Vagina (tissue), 2 donors: ENCODE measurements around the gene OLIG3. TPM values are rescaled to one million over a fixed set of nuclear protein-coding genes. Genes with fewer than 3 reads are reported as not detected.

Source experiments
- DNase-seq, 2 donors: peaks; one replicate each; pipeline ENCODE4 v3.0.0-alpha.2; 2017; ENCODE audit errors: extremely low spot score in 2 of 2
- H3K27ac ChIP-seq: fragments of 200-600 bp; sonication (generic); one replicate; pipeline ENCODE4 v1.5.1; 2019
- H3K27me3 ChIP-seq: fragments of 200-600 bp; sonication (generic); one replicate; pipeline ENCODE4 v1.5.1; 2019
- H3K36me3 ChIP-seq, 2 donors: fragments of 200-600 bp; sonication (generic); one replicate each; pipeline ENCODE4 v1.5.1; 2017 to 2019
- H3K4me1 ChIP-seq: fragments of 200-600 bp; sonication (generic); one replicate; pipeline ENCODE4 v1.5.1; 2019
- H3K4me3 ChIP-seq, 2 donors: fragments of 200-600 bp; sonication (generic); 1 replicate in 1 of 2; 2 replicates in 1 of 2; pipeline ENCODE4 v1.5.1; 2016 to 2019
- H3K9me3 ChIP-seq: fragments of 200-600 bp; sonication (generic); one replicate; pipeline ENCODE4 v1.5.1; 2019
- CTCF ChIP-seq, 3 experiments: fragments of 450-650 bp in 2 of 3; fragments of 200-600 bp in 1 of 3; sonication (generic) in 1 of 3; IDR thresholded peaks; one replicate each; pipeline ENCODE4 v1.5.1; 2017 to 2019; ENCODE audit warnings: antibody characterized with exemption in 3 of 3, mild to moderate bottlenecking in 2 of 3, moderate library complexity in 2 of 3
- POLR2A ChIP-seq, 2 donors: fragments of 450-650 bp; IDR thresholded peaks; one replicate each; pipeline ENCODE4 v1.6.1; 2017; ENCODE audit warnings: antibody characterized with exemption in 2 of 2, mild to moderate bottlenecking in 2 of 2, moderate library complexity in 2 of 2
- POLR2AphosphoS5 ChIP-seq, 2 donors: sonication (generic); formaldehyde crosslinking; IDR thresholded peaks; one replicate each; pipeline ENCODE4 v1.9.0; 2017; ENCODE audit warnings: antibody characterized with exemption in 2 of 2, mild to moderate bottlenecking in 2 of 2, low read depth in 1 of 2; ENCODE audit not compliant: insufficient read depth in 1 of 2
- intact Hi-C: fragments of 100-400 bp; cut with DNase I; formaldehyde crosslinking; loops from one replicate; pipeline ENCODE4 v1.15.1; 2023
- total RNA-seq: library from RNA; depleted of rRNA; stranded (reverse); fragments of >200 nt; gene quantifications from one replicate; pipeline ENCODE4 v1.2.3, GENCODE V29; 2016

OLIG3 gene
- total RNA-seq, 1 donor from 2014 or later, result not detected

- TF ChIP-seq POLR2A (IDR thresholded peaks at IDR 0.05) (no peak), POLR2AphosphoS5 (IDR thresholded peaks at IDR 0.05; ENCODE audit: insufficient read depth in 1 of 2, low read depth in 1 of 2) (no peak), CTCF (IDR thresholded peaks at IDR 0.05) (no peak)
- no peaks in the 10 kb centered on the region for H3K27me3 ChIP-seq
- no peak overlapping the region for H3K27ac ChIP-seq
- H3K36me3 ChIP-seq, result no peaks in the 10 kb centered on the region
- no peak overlapping the region for H3K4me3 ChIP-seq
- H3K4me1 ChIP-seq, result no peaks in the 10 kb centered on the region
- DNase-seq, result no peak
- H3K9me3 ChIP-seq, result no peaks in the 10 kb centered on the region
- intact Hi-C loops, result no loop called here
These were observed 37.3 kb upstream of the OLIG3 start for GRCh38 chr6:137531376-137532092.

- Histone ChIP-seq H3K36me3 (no peaks in the 10 kb centered on the region), H3K4me1 (no peaks in the 10 kb centered on the region), H3K9me3 (no peaks in the 10 kb centered on the region), H3K27ac (no peak overlapping the region), H3K27me3 (no peaks in the 10 kb centered on the region), H3K4me3 (no peak overlapping the region)
- intact Hi-C loops, result no loop called here
- no peak for TF ChIP-seq POLR2AphosphoS5 (IDR thresholded peaks at IDR 0.05; ENCODE audit: insufficient read depth in 1 of 2, low read depth in 1 of 2)
- no peak for TF ChIP-seq CTCF (IDR thresholded peaks at IDR 0.05)
- no peak for TF ChIP-seq POLR2A (IDR thresholded peaks at IDR 0.05)
- no peak for DNase-seq
These were observed 36.2 kb upstream of the OLIG3 start for GRCh38 chr6:137530404-137530803.

GRCh38 chr6:137522831-137523230, 28.6 kb upstream of the OLIG3 start:
- no peaks in the 10 kb centered on the region for H3K27me3 ChIP-seq
- no peaks in the 10 kb centered on the region for H3K9me3 ChIP-seq
- no peak overlapping the region for H3K27ac ChIP-seq
- no peaks in the 10 kb centered on the region for H3K4me1 ChIP-seq
- no peak for DNase-seq
- no peak overlapping the region for H3K4me3 ChIP-seq
- intact Hi-C loops, result no loop called here
- no peaks in the 10 kb centered on the region for H3K36me3 ChIP-seq
- TF ChIP-seq CTCF (IDR thresholded peaks at IDR 0.05) (no peak), POLR2AphosphoS5 (IDR thresholded peaks at IDR 0.05; ENCODE audit: insufficient read depth in 1 of 2, low read depth in 1 of 2) (no peak), POLR2A (IDR thresholded peaks at IDR 0.05) (no peak)

- Histone ChIP-seq H3K27me3 (no peaks in the 10 kb centered on the region), H3K4me3 (no peak overlapping the region), H3K4me1 (no peaks in the 10 kb centered on the region), H3K9me3 (no peaks in the 10 kb centered on the region), H3K36me3 (no peaks in the 10 kb centered on the region), H3K27ac (no peak overlapping the region)
- DNase-seq, result no peak
- intact Hi-C loops, result no loop called here
- no peak for TF ChIP-seq POLR2AphosphoS5 (IDR thresholded peaks at IDR 0.05; ENCODE audit: insufficient read depth in 1 of 2, low read depth in 1 of 2)
- no peak for TF ChIP-seq CTCF (IDR thresholded peaks at IDR 0.05)
- no peak for TF ChIP-seq POLR2A (IDR thresholded peaks at IDR 0.05)
These were observed 28.1 kb upstream of the OLIG3 start for GRCh38 chr6:137522198-137522798.

GRCh38 chr6:137520520-137520919, 26.3 kb upstream of the OLIG3 start:
- H3K4me1 ChIP-seq, result no peaks in the 10 kb centered on the region
- H3K36me3 ChIP-seq, result no peaks in the 10 kb centered on the region
- intact Hi-C loops, result no loop called here
- no peak for DNase-seq
- H3K4me3 ChIP-seq, result no peak overlapping the region
- no peaks in the 10 kb centered on the region for H3K9me3 ChIP-seq
- no peaks in the 10 kb centered on the region for H3K27me3 ChIP-seq
- TF ChIP-seq CTCF (IDR thresholded peaks at IDR 0.05) (no peak), POLR2A (IDR thresholded peaks at IDR 0.05) (no peak), POLR2AphosphoS5 (IDR thresholded peaks at IDR 0.05; ENCODE audit: insufficient read depth in 1 of 2, low read depth in 1 of 2) (no peak)
- H3K27ac ChIP-seq, result no peak overlapping the region
